ENCODE data around the gene THEMIS. TPM values are rescaled to one million over a fixed set of nuclear protein-coding genes. Genes with fewer than 3 reads are reported as not detected.

The THEMIS gene
- polyA plus RNA-seq, 1 donor (not counting 4 experiments of a cell fraction or from before 2014, with no cell fraction given): not detected

- dilution Hi-C loops (cut with MboI; ENCODE audit: extremely low pct_ligation_motif_present, low sequenced_read_pairs): no loop called here
- no peak overlapping the region for H3K9ac ChIP-seq (ENCODE audit: control insufficient read depth, extremely low read depth, insufficient read depth, low read length)
Observed at GRCh38 chr6:127933852-127934840, 33.3 kb upstream of the THEMIS start.

GRCh38 chr6:127933137-127933536 is 32.3 kb upstream of the THEMIS start:
- DNase-seq (ENCODE audit: low read depth, low spot score) (no peak), FAIRE-seq (no peak)
- Histone ChIP-seq H3K27ac (ENCODE audit: control insufficient read depth, insufficient read depth, low read length) (no peak overlapping the region), H3K27me3 (ENCODE audit: control insufficient read depth, extremely low read depth, insufficient read depth, low read length) (no peaks in the 10 kb centered on the region), H3K4me1 (ENCODE audit: control insufficient read depth, extremely low read depth, insufficient read depth, low read length) (no peaks in the 10 kb centered on the region), H3K9me3 (ENCODE audit: control insufficient read depth, low read depth, low read length) (no peaks in the 10 kb centered on the region), H3K4me2 (ENCODE audit: control insufficient read depth, extremely low read depth, insufficient read depth, low read depth, low read length) (no peak overlapping the region), H3K79me2 (ENCODE audit: control insufficient read depth, insufficient read depth, low read length) (no peaks in the 10 kb centered on the region), H2AFZ (ENCODE audit: control insufficient read depth, low read length) (no peak overlapping the region), H3K9me1 (ENCODE audit: control insufficient read depth, extremely low read depth, insufficient read depth, low read length) (no peaks in the 10 kb centered on the region), H3K4me3 (ENCODE audit: control insufficient read depth in 2 of 3, extremely low read depth in 1 of 3, insufficient read depth in 2 of 3, low read depth in 1 of 3, low read length in 3 of 3) (no peak overlapping the region), H4K20me1 (ENCODE audit: control insufficient read depth, extremely low read depth, insufficient read depth, low read length) (no peaks in the 10 kb centered on the region), H3K9ac (ENCODE audit: control insufficient read depth, extremely low read depth, insufficient read depth, low read length) (no peak overlapping the region), H3K36me3 (ENCODE audit: control insufficient read depth in 2 of 2, extremely low read depth in 1 of 2, insufficient read depth in 2 of 2, low read length in 2 of 2) (no peaks in the 10 kb centered on the region)
- dilution Hi-C loops (cut with MboI; ENCODE audit: extremely low pct_ligation_motif_present, low sequenced_read_pairs): no loop called here
- no peak for TF ChIP-seq EZH2 (IDR thresholded peaks at IDR 0.05; ENCODE audit: low read length)
- TF ChIP-seq CTCF (optimal IDR thresholded peaks at IDR 0.05 in 1 of 3, IDR thresholded peaks at IDR 0.05 in 1 of 3, conservative IDR thresholded peaks at IDR 0.05 in 1 of 3; ENCODE audit: extremely low read depth in 1 of 3, insufficient read depth in 2 of 3, low read length in 3 of 3): no peak

More at GRCh38 chr6:127933852-127934840, 33.3 kb upstream of the THEMIS start:
- Histone ChIP-seq H3K9me3 (ENCODE audit: control insufficient read depth, low read depth, low read length) (no peaks in the 10 kb centered on the region), H3K27ac (ENCODE audit: control insufficient read depth, insufficient read depth, low read length) (no peak overlapping the region), H3K9me1 (ENCODE audit: control insufficient read depth, extremely low read depth, insufficient read depth, low read length) (no peaks in the 10 kb centered on the region), H2AFZ (ENCODE audit: control insufficient read depth, low read length) (no peak overlapping the region), H4K20me1 (ENCODE audit: control insufficient read depth, extremely low read depth, insufficient read depth, low read length) (no peaks in the 10 kb centered on the region), H3K79me2 (ENCODE audit: control insufficient read depth, insufficient read depth, low read length) (no peaks in the 10 kb centered on the region), H3K4me3 (ENCODE audit: control insufficient read depth in 2 of 3, extremely low read depth in 1 of 3, insufficient read depth in 2 of 3, low read depth in 1 of 3, low read length in 3 of 3) (no peak overlapping the region), H3K36me3 (ENCODE audit: control insufficient read depth in 2 of 2, extremely low read depth in 1 of 2, insufficient read depth in 2 of 2, low read length in 2 of 2) (no peaks in the 10 kb centered on the region), H3K4me1 (ENCODE audit: control insufficient read depth, extremely low read depth, insufficient read depth, low read length) (peaks cover 4% of the 10 kb centered on the region), H3K4me2 (ENCODE audit: control insufficient read depth, extremely low read depth, insufficient read depth, low read depth, low read length) (no peak overlapping the region), H3K27me3 (ENCODE audit: control insufficient read depth, extremely low read depth, insufficient read depth, low read length) (no peaks in the 10 kb centered on the region)
- DNase-seq (ENCODE audit: low read depth, low spot score): no peak
- FAIRE-seq: no peak
- TF ChIP-seq CTCF (optimal IDR thresholded peaks at IDR 0.05 in 1 of 3, IDR thresholded peaks at IDR 0.05 in 1 of 3, conservative IDR thresholded peaks at IDR 0.05 in 1 of 3; ENCODE audit: extremely low read depth in 1 of 3, insufficient read depth in 2 of 3, low read length in 3 of 3): no peak
- no peak for TF ChIP-seq EZH2 (IDR thresholded peaks at IDR 0.05; ENCODE audit: low read length)
